A549 (cell line): ENCODE measurements around the gene PPIP5K1.
"Not testable (repeated sequence)": the region's sequence is repeated elsewhere in the genome, so short reads cannot be mapped to it uniquely, and the experiment has no call there.

Experiments
- CTCF ChIP-seq: fragments of >200 bp; sonication (Bioruptor Twin); formaldehyde crosslinking; IDR thresholded peaks from 3 replicates; pipeline ENCODE4 v1.5.1; 2016
- E2F6 ChIP-seq: IDR thresholded peaks from 2 replicates; pipeline ENCODE4 v1.6.1; 2012; ENCODE audit warnings: low read depth, borderline replicate concordance
- EP300 ChIP-seq, 2 experiments: fragments of >200 bp; sonication (Bioruptor Twin); formaldehyde crosslinking; IDR thresholded peaks; 2 replicates in 1 of 2; 3 replicates in 1 of 2; pipeline ENCODE4 v1.6.1; 2016 to 2017
- KDM5A ChIP-seq: fragments of 200-600 bp; sonication (generic); IDR thresholded peaks from 2 replicates; pipeline ENCODE4 v1.6.1; 2016; ENCODE audit warnings: antibody characterized with exemption, mild to moderate bottlenecking
- MAZ ChIP-seq: fragments of 150-350 bp; IDR thresholded peaks from 2 replicates; pipeline ENCODE4 v1.6.1; 2014; ENCODE audit warnings: antibody characterized with exemption, low read depth, low read length, borderline replicate concordance
- MYC ChIP-seq: IDR thresholded peaks from 2 replicates; pipeline ENCODE4 v1.6.1; 2012; ENCODE audit warnings: mild to moderate bottlenecking, inconsistent platforms, low read length, improper control_type of control experiment, borderline replicate concordance
- POLR2A ChIP-seq: IDR thresholded peaks from 2 replicates; pipeline ENCODE4 v1.6.1; 2012; ENCODE audit warnings: mild to moderate bottlenecking, low read length
- REST ChIP-seq: fragments of 200-600 bp; sonication (generic); IDR thresholded peaks from 2 replicates; pipeline ENCODE4 v1.6.1; 2016; ENCODE audit warnings: antibody characterized with exemption, mild to moderate bottlenecking, moderate library complexity
- ZFP36 ChIP-seq: fragments of 450-650 bp; IDR thresholded peaks from 2 replicates; pipeline ENCODE4 v1.6.1; 2014; ENCODE audit warnings: borderline replicate concordance; ENCODE audit not compliant: partially characterized antibody

- not testable (repeated sequence) for TF ChIP-seq ZFP36; CTCF; POLR2A; MYC; EP300 (IDR thresholded peaks at IDR 0.05); KDM5A; MAZ; E2F6; REST
Observed at GRCh38 chr15:43592841-43593240, 2.8 kb upstream of the PPIP5K1 start.
